Mucosa of descending colon (tissue), 3 donors: ENCODE measurements around the gene CACNA2D1. TPM values are rescaled to one million over a fixed set of nuclear protein-coding genes. Genes with fewer than 3 reads are reported as not detected.

Experiments
- ATAC-seq: fragments of 200-7000 bp; cut with Tn5 transposase; one replicate; pipeline ENCODE4 v1.9.1; 2020; ENCODE audit warnings: mild to moderate bottlenecking, moderate library complexity
- DNase-seq, 3 donors: peaks; one replicate each; pipeline ENCODE4 v3.0.0-alpha.2; 2020
- H3K36me3 ChIP-seq: fragments of 200-600 bp; one replicate; pipeline ENCODE4 v1.8.0; 2021; ENCODE audit warnings: low read depth, mild to moderate bottlenecking
- H3K4me1 ChIP-seq: fragments of 200-600 bp; one replicate; pipeline ENCODE4 v1.8.0; 2021; ENCODE audit warnings: low read depth, mild to moderate bottlenecking
- H3K4me3 ChIP-seq: fragments of 200-600 bp; one replicate; pipeline ENCODE4 v1.8.0; 2021; ENCODE audit warnings: mild to moderate bottlenecking
- H3K9me3 ChIP-seq: fragments of 200-600 bp; one replicate; pipeline ENCODE4 v1.8.0; 2021; ENCODE audit warnings: mild to moderate bottlenecking
- intact Hi-C, 2 donors: fragments of 100-400 bp; cut with DNase I in 1 of 2; cut with micrococcal nuclease in 1 of 2; formaldehyde crosslinking; loops; one replicate each; pipeline versions ENCODE4 v1.11.0 to v1.11.1; 2022; cut with DNase I, micrococcal nuclease
- total RNA-seq, 3 donors: library from RNA; stranded (reverse); fragmentation: NEBNext Ultra II Directional in 2 of 3; extraction: Animal tissue kit (Norgen Biotek cat#: 25700) in 2 of 3; gene quantifications; one replicate each; pipeline versions ENCODE4 v1.2.1 to v1.2.4, GENCODE V29; 2021 to 2023
- TF ChIP-seq, protein P1 (sequence below): fragments of 200-600 bp; IDR thresholded peaks from one replicate; pipeline ENCODE4 v1.8.0; 2022; ENCODE audit warnings: antibody characterized with exemption, mild to moderate bottlenecking
- donor health status: DM: no; HTN: no; CAD: no; lungs with moderate emphysema.
- donor health status: DM: no; HTN: no; CAD: no.
- donor health status: DM: no; HTN: yes; CAD: no.

Gene CACNA2D1
- total RNA-seq, 3 donors from 2014 or later: 3.9 to 44.1 (median 6.9) TPM

DNA sequence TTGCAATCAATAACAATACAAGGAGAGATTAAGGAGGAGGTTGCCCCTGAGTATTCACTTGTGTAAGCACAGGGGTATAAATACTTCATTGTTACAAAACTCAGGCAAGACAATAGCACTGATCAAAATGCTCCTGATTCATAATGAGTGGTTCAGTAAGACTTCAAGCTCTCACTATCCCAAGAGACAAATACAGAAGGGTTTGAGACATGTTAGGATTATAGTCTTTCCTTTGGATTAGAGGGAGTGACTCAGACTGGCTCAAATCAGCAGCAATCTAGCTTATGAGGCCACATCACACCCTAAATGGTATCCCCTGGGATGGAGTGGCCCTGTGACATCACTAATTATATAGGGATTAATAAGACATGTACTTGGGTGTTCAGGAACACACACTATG, 506.5 kb downstream of the CACNA2D1 start:
- Histone ChIP-seq H3K36me3 (no peaks in the 10 kb centered on the region), H3K4me1 (no peaks in the 10 kb centered on the region), H3K9me3 (no peaks in the 10 kb centered on the region), H3K4me3 (no peak overlapping the region)
- intact Hi-C loops: no loop called here
- DNase-seq (no peak), ATAC-seq (no peak)
- TF ChIP-seq, protein P1, sequence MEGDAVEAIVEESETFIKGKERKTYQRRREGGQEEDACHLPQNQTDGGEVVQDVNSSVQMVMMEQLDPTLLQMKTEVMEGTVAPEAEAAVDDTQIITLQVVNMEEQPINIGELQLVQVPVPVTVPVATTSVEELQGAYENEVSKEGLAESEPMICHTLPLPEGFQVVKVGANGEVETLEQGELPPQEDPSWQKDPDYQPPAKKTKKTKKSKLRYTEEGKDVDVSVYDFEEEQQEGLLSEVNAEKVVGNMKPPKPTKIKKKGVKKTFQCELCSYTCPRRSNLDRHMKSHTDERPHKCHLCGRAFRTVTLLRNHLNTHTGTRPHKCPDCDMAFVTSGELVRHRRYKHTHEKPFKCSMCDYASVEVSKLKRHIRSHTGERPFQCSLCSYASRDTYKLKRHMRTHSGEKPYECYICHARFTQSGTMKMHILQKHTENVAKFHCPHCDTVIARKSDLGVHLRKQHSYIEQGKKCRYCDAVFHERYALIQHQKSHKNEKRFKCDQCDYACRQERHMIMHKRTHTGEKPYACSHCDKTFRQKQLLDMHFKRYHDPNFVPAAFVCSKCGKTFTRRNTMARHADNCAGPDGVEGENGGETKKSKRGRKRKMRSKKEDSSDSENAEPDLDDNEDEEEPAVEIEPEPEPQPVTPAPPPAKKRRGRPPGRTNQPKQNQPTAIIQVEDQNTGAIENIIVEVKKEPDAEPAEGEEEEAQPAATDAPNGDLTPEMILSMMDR: no peak

GRCh38 chr7:81934596-81935301, 508.8 kb downstream of the CACNA2D1 start:
- H3K9me3 ChIP-seq: no peaks in the 10 kb centered on the region
- DNase-seq (no peak), ATAC-seq (no peak)
- H3K4me3 ChIP-seq: no peak overlapping the region
- H3K36me3 ChIP-seq: no peaks in the 10 kb centered on the region
- intact Hi-C loops: no loop called here
- no peaks in the 10 kb centered on the region for H3K4me1 ChIP-seq
- TF ChIP-seq, protein P1: no peak

- intact Hi-C loops: no loop called here
- Histone ChIP-seq H3K4me1 (no peaks in the 10 kb centered on the region), H3K9me3 (no peaks in the 10 kb centered on the region), H3K4me3 (no peak overlapping the region), H3K36me3 (no peaks in the 10 kb centered on the region)
- no peak for ATAC-seq
- TF ChIP-seq, protein P1: no peak
- no peak for DNase-seq
Measured at GRCh38 chr7:81932936-81933335, 510.6 kb downstream of the CACNA2D1 start.

DNA sequence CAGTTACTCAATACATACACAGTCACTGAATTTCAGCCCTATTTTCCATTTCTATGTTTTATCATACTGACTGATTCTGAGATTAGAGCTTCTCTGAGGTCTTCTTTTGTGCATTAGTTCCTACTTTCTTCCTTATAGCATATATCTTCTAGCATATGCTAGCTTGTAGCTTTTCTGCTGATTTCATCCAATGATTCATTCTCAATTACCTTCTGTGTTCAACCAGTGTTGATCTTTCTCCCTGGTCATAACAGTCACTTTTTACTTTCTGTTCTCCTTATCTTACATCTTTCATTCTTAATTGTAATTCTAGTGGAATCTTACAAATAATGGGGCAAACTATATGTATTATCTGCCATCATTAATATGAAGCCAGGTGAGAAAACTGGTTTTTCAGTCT, 514.2 kb downstream of the CACNA2D1 start:
- DNase-seq (no peak), ATAC-seq (no peak)
- intact Hi-C loops: no loop called here
- TF ChIP-seq, protein P1: no peak
- no peaks in the 10 kb centered on the region for H3K36me3 ChIP-seq
- no peak overlapping the region for H3K4me3 ChIP-seq
- no peaks in the 10 kb centered on the region for H3K9me3 ChIP-seq
- H3K4me1 ChIP-seq: no peaks in the 10 kb centered on the region

GRCh38 chr7:81926154-81926553, 517.4 kb downstream of the CACNA2D1 start:
- no peaks in the 10 kb centered on the region for H3K36me3 ChIP-seq
- DNase-seq (no peak), ATAC-seq (no peak)
- TF ChIP-seq, protein P1: no peak
- H3K4me3 ChIP-seq: no peak overlapping the region
- H3K9me3 ChIP-seq: no peaks in the 10 kb centered on the region
- H3K4me1 ChIP-seq: no peaks in the 10 kb centered on the region
- intact Hi-C loops: no loop called here
